HEK293T (cell line): ENCODE results near the gene ADGRB3.

Experiments used
- CTCF ChIA-PET: fragments of 350-600 bp; formaldehyde crosslinking; extraction: SDS; loops from one replicate; lab custom pipeline; 2021; ENCODE audit warnings: antibody characterized with exemption, inconsistent platforms; lab: Yijun Ruan, JAX
- POLR2A ChIA-PET: fragments of 350-600 bp; formaldehyde crosslinking; extraction: SDS; loops from one replicate; lab custom pipeline; 2020; ENCODE audit warnings: antibody characterized with exemption, inconsistent platforms; lab: Yijun Ruan, JAX
- DNase-seq: peaks from one replicate; pipeline ENCODE4 v3.0.0; 2012; ENCODE audit warnings: mixed read lengths; ENCODE audit errors: extremely low spot score
- ARNT ChIP-seq: fragments of 450-650 bp; IDR thresholded peaks from 2 replicates; pipeline ENCODE4 v1.6.1; 2017; ENCODE audit warnings: mild to moderate bottlenecking
- BHLHE40 ChIP-seq: fragments of 450-650 bp; IDR thresholded peaks from 2 replicates; pipeline ENCODE4 v1.6.1; 2016; ENCODE audit warnings: mild to moderate bottlenecking, moderate library complexity, borderline replicate concordance
- CTBP1 ChIP-seq: fragments of 450-650 bp; IDR thresholded peaks from 2 replicates; pipeline ENCODE4 v1.6.1; 2016; ENCODE audit warnings: borderline replicate concordance
- ELF4 ChIP-seq: fragments of 450-650 bp; IDR thresholded peaks from 2 replicates; pipeline ENCODE4 v1.6.1; 2017; ENCODE audit warnings: antibody characterized with exemption
- FOXA1 ChIP-seq: fragments of 450-650 bp; IDR thresholded peaks from 2 replicates; pipeline ENCODE4 v1.6.1; 2016; ENCODE audit warnings: mild to moderate bottlenecking
- FOXK2 ChIP-seq: fragments of 450-650 bp; IDR thresholded peaks from 2 replicates; pipeline ENCODE4 v1.6.1; 2016; ENCODE audit warnings: mild to moderate bottlenecking
- FOXM1 ChIP-seq: fragments of 450-650 bp; IDR thresholded peaks from 2 replicates; pipeline ENCODE4 v1.6.1; 2017; ENCODE audit warnings: mild to moderate bottlenecking, borderline replicate concordance
- HDGF ChIP-seq: fragments of 450-650 bp; IDR thresholded peaks from 2 replicates; pipeline ENCODE4 v1.6.1; 2017; ENCODE audit warnings: antibody characterized with exemption, borderline replicate concordance
- L3MBTL2 ChIP-seq: fragments of 450-650 bp; conservative IDR thresholded peaks from 2 replicates; pipeline ENCODE4 v1.6.1; 2016; ENCODE audit warnings: mild to moderate bottlenecking
- LEF1 ChIP-seq: fragments of 450-650 bp; IDR thresholded peaks from 2 replicates; pipeline ENCODE4 v1.6.1; 2017; ENCODE audit warnings: mild to moderate bottlenecking, borderline replicate concordance
- NFRKB ChIP-seq: fragments of 450-650 bp; IDR thresholded peaks from 2 replicates; pipeline ENCODE4 v1.6.1; 2016; ENCODE audit warnings: mild to moderate bottlenecking, moderate library complexity
- SP1 ChIP-seq: fragments of 450-650 bp; IDR thresholded peaks from 2 replicates; pipeline ENCODE4 v1.6.1; 2017
- SUZ12 ChIP-seq: fragments of 450-650 bp; IDR thresholded peaks from 2 replicates; pipeline ENCODE4 v1.6.1; 2016; ENCODE audit warnings: mild to moderate bottlenecking
- TARDBP ChIP-seq: fragments of 450-650 bp; IDR thresholded peaks from 2 replicates; pipeline ENCODE4 v1.6.1; 2016
- ZNF384 ChIP-seq: fragments of 450-650 bp; IDR thresholded peaks from 2 replicates; pipeline ENCODE4 v1.6.1; 2016
- TF ChIP-seq, protein P1 (sequence below): fragments of 450-650 bp; IDR thresholded peaks from 2 replicates; pipeline ENCODE4 v1.6.1; 2016

Gene ADGRB3

GRCh38 chr6:69018906-69019305, 383.8 kb downstream of the ADGRB3 start:
- DNase-seq: no peak
- POLR2A ChIA-PET: no interaction called here
- TF ChIP-seq LEF1 (no peak), L3MBTL2 (no peak), NFRKB (no peak), FOXM1 (no peak), FOXA1 (no peak), HDGF (no peak), SUZ12 (no peak), CTBP1 (no peak)
- TF ChIP-seq, protein P1, sequence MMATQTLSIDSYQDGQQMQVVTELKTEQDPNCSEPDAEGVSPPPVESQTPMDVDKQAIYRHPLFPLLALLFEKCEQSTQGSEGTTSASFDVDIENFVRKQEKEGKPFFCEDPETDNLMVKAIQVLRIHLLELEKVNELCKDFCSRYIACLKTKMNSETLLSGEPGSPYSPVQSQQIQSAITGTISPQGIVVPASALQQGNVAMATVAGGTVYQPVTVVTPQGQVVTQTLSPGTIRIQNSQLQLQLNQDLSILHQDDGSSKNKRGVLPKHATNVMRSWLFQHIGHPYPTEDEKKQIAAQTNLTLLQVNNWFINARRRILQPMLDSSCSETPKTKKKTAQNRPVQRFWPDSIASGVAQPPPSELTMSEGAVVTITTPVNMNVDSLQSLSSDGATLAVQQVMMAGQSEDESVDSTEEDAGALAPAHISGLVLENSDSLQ: no peak
- CTCF ChIA-PET: no interaction called here

GRCh38 chr6:69019832-69020231, 384.8 kb downstream of the ADGRB3 start:
- DNase-seq: no peak
- ChIA-PET POLR2A (no interaction called here), CTCF (no interaction called here)
- TF ChIP-seq L3MBTL2: no peak

GRCh38 chr6:69022993-69023392, 387.9 kb downstream of the ADGRB3 start:
- DNase-seq: no peak
- CTCF ChIA-PET: no interaction called here
- TF ChIP-seq ELF4 (no peak), LEF1 (no peak), HDGF (no peak), FOXM1 (no peak), SP1 (no peak), NFRKB (no peak), TARDBP (no peak), BHLHE40 (no peak), FOXA1 (no peak), FOXK2 (no peak), CTBP1 (no peak), ARNT (no peak), ZNF384 (no peak), SUZ12 (no peak), L3MBTL2 (no peak)
- TF ChIP-seq, protein P1: no peak

GRCh38 chr6:69026243-69026642, 391.2 kb downstream of the ADGRB3 start:
- CTCF ChIA-PET: no interaction called here

More at GRCh38 chr6:69022993-69023392, 387.9 kb downstream of the ADGRB3 start:
- POLR2A ChIA-PET: no interaction called here

DNA sequence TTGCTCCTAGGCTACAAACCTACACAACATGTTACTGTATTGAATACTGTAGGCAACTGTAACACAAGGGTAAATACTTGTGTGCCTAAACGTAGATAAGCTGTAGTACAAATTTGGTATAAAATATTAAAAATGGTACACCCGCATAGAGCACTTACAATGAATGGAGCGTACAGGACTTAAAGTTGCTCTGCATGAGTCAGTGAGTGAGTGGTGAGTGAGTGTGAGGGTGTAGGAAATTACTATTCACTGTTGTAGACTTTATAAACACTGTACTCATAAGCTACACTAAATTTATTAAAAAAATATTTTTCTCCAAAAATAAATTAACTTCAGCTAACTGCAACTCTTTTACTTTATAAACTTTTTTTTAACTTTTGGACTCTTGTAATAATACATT, 391.6 kb downstream of the ADGRB3 start:
- DNase-seq: no peak
- ChIA-PET POLR2A (no interaction called here), CTCF (no interaction called here)
- TF ChIP-seq LEF1 (no peak), NFRKB (no peak), BHLHE40 (no peak), FOXK2 (no peak), HDGF (no peak), CTBP1 (no peak), ZNF384 (no peak), FOXM1 (no peak), FOXA1 (no peak), SP1 (no peak), L3MBTL2 (no peak), SUZ12 (no peak), TARDBP (no peak), ARNT (no peak), ELF4 (no peak)
- TF ChIP-seq, protein P1: no peak

More at GRCh38 chr6:69026243-69026642, 391.2 kb downstream of the ADGRB3 start:
- TF ChIP-seq SP1 (no peak), SUZ12 (no peak), ELF4 (no peak), FOXM1 (no peak), NFRKB (no peak), ZNF384 (no peak), L3MBTL2 (no peak), ARNT (no peak), FOXA1 (no peak), TARDBP (no peak), FOXK2 (no peak), LEF1 (no peak), CTBP1 (no peak), BHLHE40 (no peak), HDGF (no peak)
- TF ChIP-seq, protein P1: no peak
- DNase-seq: no peak
- POLR2A ChIA-PET: no interaction called here

DNA sequence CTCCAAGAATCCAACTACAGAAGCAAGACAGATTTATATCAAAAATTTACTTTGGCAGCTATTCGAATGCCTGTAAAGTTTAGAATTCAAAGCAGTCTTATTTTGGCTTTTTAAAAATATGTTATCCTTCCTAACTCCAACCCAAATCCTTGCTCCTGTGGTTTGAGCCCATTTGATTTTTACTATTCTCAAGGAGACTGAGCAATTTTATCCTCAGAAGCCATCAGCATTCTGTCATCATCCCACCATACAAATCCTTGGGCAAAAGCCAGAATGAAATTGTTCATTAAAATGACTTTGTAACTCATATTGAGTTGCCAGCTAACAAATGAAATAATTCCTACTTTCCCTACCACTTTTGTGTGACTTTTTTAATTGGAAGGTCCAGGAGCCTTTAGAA, 392.8 kb downstream of the ADGRB3 start:
- ChIA-PET POLR2A (no interaction called here), CTCF (no interaction called here)
- no peak for DNase-seq
- TF ChIP-seq, protein P1: no peak
- TF ChIP-seq LEF1 (no peak), ELF4 (no peak), SP1 (no peak), BHLHE40 (no peak), ZNF384 (no peak), TARDBP (no peak), SUZ12 (no peak), ARNT (no peak), L3MBTL2 (no peak)
